ENCODE results near the gene MYL3.

The MYL3 gene

DNA sequence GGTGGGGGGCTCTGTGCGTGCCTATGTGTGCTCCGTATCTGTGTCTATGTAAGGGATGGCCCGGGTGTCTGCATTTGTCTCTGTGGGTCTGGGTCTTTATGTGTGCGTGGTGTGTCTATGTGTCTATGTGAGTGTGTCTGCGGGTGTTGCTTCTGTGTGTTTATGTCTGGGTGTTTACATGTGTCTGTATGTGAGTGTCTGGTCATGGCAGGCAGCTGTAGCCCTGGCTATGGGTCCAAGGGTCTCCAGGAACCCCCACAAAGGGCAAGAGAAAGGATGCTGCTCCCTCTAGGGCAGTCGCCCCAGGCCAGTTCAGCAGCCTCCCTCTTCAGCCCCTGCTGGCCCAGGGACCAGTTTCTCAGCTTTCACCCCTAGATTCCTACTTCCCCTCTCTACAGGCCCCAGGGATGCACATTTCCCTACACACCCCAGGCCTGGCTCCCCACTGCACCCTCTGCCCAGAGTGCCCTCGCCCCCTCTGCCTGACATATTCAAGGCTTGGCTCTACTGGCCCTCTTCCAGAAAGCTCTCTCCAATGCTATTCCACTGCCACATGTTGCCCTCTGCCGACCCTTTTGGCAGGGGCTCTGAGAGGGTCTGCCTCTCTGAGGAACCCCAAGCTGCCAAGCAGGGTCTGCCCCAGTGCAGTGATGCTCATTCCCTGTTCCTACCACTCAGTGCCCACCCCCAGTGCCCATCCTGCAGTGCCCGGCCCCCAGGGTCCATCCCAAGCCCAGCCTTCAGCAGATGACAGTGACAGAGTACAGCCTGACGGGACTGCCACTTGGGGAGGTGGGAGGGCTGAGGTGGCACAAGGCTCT, 1.0 kb upstream of the MYL3 start:
- no peak for DNase-seq

DNA sequence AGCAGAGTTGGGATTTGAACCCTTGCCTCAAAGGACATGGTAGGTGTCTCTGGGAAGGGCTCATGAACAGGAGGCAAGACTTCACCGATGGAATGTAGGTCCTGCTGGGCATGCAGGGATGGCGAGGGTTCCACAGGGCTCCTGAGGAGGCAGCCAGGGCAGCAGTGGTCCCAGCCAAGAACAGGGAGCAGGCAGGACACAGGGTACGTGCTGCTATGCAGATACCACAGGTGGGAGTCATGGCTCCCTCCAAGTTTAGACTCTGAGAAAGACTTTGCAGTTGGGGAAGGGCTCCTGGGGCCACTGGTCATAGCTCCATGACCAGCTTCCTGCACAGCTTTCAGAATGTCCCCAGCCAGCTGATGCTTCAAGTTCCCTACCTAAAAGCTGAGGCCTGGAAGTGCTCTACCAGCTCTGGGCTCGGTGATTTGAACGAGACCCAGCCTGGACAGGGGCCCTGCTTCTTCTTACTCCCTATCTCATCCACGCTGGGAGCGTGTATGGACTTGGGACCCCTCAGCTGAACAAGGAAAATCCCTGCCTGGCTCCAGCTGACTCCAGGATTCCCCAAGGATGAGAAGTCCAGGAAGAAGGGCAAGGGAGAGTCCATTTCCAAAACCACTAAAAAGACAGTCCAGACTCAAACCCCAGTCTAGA, 747 bp downstream of the MYL3 start:
- DNase-seq: no peak

DNA sequence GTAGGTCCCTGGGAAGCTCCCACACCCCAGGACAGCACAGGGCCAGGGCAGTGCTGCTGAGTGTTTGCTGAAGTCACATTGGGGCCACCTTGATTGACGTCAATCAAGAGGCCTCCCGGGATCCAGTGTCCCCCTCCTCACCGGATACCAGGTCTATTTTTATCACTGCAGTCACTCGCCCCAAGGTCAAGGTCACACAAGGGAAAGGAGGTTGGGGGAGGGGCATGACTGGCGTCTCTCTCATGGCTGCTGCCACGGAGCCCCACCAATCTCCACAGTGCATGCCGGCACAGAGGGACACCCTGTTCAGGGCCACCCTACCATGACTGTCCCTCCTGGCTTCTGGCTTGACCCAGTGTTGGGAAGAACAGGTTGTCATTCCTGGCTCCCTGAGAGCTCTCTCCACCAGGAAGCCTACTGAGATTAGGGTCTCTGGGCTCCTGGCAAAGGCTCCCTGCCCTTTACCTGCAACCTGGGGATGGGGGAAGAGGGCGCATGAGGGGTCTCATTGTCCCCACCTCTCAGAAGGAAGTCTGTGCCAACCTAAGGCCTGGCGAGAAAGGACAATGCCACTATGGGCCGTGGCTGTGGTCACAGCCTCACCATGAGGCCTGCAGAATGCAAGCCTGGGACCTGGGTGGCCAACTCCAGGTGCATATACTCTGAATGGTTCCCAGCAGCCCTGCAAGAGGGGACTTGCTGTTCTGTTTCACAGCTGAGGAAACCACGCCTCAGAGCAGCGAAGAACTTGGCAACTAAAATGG, 1.5 kb downstream of the MYL3 start:
- no peak for DNase-seq

DNA sequence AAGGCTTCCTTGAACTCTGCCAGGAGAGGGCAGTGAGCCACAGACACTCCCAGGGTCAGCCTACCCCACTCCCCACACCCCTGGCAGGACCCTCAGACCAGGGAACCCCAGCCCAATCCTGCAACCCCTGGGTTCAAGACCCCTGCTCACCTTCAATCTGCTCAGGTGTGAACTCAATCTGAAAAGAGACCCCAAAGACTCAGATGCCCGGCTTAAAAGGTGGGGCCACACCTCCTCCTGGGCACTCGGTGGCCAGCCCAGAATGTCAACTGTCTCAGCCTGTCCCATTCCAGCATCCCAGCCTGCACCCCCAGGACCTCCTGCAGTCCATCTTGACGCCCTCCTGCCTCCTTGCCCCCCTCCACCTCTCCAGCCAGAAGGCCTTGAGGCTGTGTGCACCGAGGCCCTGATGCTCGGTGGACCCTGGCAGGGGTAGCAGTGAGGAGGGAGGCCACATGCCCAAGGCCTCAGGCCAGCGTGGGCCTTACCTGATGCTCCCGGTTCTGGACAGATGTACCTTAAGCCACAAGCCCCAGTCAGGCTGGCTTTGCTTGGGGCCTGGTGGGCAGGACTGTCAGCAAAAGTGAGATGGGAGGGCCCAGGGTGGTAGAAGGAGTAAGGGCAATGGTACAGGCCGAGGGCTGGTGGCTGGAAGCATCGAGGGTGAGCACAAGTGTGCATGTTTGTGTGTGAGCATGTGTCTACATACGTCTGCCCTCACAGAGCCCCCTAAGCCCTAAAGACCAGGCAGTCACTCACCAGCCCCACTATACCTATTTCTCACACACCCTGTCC, 2.2 kb downstream of the MYL3 start:
- no peak for DNase-seq

DNA sequence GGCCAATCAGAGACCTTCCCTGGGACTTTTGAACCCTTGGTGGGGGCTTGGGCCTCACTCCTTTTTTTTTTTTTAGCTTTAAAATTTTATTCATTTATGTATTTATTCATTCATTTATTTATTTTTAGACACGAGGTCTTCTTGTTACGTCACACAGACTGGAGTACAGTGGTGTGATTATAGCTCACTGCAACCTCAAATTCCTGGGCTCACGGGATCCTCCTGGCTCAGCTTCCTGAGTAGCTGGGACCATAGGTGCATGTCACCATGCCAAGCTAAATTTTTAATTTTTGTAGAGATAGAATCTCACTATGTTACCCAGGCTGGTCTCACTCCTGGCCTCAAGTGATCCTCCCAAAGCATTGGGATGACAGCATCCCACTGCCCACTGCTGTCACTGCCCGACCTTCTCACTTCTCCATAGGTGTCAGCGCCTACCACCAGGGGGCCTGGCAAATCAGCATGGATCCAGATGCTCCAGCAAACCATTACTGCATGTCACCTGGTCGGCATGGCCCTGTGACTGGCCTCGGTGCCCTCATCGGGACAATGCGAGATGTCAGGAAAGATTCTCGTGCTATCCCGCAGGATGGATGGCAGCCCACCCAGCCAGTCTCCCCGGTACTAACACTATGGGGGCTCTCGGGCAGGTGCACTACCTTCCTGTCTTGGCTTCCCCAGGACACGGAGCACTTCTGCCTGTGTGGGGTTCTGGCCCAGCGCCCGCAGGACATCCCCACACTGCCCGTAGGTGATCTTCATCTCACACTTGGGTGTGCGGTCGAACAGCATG, 3.0 kb downstream of the MYL3 start:
- no peak for DNase-seq

DNA sequence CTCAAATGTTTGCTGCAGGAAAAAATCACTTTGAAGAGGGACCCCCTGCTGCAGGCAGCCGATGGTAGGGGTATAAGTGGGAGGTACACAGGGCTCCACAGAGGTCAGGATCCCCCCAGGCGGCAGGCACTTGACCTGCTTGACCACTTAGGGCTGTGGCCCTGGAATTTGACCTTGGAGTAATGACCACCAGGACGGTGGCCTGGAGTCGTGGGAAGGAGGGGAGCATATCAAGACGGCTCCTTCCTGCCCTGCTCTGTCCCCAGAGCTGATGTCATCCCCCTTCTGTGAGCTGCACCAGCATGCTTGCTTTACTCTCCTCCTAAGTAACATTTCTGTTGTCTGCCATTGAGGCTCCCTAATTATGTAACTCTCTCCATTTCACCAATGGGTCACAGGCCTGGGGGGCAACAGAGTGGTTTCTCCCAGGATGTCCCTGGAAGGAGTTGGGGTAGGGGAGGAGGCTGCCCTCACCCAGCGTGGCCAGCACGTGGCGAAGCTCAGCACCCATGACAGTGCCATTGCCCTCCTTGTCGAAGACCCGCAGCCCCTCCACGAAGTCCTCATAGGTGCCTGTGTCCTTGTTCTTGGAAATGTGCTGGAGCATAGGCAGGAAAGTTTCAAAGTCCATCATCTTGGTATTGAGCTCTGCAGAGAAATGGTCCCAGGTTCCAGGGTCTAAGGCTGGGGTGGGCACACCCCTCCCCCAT, 4.1 kb downstream of the MYL3 start:
- DNase-seq: no peak

DNA sequence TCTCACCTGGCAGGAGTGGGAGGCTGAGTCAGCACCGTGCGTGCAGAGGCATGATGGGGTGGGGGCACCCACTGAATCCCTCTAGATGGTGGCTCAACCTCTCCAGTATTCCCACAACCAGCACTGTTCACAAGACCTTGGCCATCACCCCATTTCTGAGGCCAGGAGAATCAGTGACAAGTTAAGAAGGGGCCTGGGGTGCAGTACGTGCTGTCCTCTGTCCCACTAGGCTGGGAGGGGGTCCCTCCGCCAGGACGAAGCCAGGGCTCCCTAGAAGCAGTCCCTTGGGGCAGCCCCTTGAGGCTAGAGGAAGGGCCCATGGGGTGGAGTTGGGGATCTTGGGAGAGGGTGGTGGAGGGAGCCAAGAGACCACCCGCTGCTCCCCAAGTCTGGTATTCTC, 4.8 kb downstream of the MYL3 start:
- no peak for DNase-seq

DNA sequence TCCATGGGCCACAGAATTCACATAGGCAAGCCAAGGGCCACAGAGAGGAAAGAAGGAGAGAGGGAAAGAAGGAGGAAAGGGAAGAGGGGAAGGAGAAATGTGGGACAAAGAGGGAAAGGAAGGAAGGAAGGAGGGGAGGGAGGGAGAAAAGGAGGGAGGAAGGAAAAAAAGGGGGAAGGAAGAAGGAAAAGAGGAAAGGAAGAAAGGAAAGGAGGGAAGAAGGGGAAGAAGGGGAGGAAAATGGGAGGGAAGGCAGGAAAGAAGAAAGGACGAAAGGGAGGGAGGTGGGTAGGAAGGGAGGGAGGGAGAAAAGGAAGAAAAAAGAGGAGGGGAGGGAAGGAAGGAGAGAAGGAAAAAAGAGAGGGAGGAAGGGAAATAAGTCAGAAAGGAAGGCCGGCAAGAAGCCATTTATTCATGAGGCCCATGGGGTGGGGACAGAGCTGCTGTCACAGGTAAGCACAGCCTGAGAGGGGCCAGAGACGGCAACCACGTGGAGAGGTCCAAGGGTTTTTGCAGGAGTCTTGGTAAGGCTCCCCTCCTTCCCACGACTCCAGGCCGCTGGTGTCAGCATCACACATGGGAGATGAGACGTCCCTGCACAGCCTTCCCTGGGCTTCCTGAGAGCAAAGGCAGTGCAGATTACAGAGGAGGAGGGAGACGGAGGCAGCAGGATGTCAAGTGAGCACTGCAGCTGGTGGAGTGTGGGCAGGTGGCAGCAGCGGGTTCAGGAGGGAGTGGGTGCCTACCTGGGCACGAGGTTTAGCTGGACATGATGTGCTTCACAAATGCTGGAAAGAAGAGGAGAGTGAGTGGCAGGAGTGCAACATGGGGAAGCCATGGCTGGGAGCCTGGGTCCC, 5.5 kb downstream of the MYL3 start:
- DNase-seq: no peak

DNA sequence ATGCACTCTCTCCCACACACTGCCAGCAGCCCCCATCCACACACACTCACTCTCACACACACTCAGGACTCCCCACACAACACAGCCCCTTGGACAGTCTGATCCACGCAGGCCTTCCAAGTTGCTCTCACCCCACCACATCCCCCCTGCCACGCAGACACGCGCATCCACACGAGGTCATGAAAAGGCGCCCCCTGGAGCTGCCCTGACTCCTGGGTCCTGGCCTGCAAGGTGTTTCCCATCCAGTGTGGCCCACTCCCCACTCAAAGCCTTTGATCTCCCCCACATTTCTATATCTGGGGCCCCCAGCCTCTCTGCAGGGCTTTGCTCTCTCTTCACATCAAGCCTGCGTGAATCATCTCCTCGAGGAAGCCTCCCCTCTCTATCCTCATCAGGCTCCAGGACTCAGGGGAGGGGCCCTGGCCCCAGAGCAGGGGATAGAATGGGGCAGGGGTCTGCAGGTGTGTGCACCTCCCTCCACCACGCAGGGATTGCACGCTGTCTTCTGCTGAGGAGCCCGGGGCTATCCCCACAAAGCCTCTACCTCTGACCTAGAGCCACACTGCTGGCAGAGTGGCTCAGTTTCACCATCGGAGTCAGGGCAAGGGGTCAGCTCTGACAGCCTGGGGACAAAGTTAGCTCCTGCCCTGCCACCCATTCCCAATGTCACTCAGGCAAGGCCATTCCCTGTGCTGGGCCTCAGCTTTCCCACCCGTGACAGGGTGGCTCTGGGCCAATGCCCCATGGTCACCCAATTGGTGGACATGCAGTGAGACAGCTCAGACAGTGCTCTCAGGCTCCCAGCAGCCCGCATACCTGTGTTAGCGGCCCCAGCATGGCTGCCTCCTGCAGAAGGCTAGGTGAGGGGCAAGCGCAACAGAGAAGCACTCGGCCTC, 6.4 kb downstream of the MYL3 start:
- no peak for DNase-seq

DNA sequence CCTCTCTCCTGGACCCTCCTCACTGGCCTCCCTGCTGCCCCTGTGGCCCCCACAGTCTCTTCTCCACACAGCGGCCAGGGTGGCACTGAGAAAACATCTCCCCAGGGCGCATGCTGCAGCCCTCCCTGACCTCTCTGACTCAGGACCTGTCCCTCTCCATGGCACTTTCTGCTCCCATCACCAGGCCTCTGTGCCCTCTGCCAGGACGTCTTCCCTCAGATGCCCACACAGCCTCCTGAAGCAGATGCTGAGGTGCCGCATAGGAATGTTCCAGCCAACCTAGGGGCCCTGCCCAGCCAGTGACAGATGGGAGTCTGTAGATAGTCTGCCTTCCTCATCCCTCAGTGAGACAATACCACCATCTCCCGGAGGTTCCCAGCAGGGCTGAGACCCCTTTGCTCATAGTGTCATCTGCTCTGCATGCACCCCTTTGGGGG, 8.7 kb downstream of the MYL3 start:
- no peak for DNase-seq

DNA sequence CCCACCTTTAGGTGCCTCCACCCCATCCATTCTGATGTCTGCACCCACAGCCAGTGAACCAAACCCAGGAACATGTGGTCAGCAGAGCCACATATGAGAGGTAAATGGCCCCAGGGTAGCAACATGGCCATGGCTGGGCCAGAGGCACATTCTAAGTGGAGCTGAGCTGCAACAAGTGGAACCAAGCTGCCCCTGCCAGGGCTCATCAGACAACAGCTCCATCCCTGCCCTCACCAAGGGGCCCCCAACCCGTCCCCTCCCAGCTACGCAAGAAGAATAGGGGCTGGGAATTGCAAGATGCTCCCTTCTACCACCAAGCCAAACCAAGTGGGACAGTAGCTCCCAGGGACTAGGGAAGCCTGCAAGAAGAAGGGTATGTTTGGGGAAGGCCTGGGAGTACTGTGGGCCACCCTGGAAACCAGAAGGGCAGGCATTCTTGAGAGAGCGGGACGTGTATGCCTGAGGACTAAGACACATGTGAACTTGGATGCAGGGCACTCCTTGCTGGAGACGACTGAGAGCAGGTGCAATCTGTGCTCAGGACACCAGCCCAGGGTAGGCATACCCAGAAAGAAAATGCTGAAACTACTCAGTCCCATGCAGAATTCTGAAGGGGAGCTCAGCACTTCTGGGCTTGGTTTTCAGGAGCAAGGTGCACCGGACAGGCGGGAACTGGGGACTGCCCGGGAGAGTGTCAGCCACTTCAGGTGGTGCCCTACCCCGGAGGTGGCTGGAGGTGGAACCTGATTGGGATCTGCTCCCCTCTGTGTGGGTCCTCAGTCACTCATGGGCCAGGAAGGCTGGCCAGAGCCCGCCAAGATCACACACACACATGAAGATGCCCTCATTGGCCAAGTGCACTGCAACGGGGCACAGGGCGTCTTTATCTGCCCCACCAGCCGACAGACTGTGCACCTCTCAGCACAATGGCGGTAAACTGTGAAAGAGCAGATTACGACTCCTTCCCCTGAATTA, 9.5 kb downstream of the MYL3 start:
- DNase-seq: no peak

DNA sequence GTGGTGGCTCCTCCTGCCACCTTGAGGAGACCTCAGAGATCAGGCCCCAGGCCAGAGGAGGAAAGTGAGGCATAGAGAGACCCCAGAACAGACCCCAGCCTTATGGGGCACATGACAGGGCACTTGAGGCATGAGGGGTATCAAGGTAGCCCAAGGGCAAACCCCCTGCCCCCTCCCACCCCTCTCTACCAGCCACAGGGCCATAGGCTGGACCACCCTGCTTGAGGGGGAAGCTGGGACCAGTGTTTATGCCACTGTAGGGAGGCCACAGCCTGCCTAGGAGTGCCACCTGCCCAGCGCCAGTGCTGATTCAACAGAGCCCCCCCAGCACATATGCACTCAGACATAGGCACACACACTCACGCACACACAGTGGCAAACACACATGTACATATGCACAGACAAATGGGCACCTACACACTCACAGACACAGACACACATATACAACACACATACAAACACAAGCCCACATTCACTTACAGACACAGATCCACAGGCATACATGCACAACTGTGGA, 10.3 kb downstream of the MYL3 start:
- no peak for DNase-seq

DNA sequence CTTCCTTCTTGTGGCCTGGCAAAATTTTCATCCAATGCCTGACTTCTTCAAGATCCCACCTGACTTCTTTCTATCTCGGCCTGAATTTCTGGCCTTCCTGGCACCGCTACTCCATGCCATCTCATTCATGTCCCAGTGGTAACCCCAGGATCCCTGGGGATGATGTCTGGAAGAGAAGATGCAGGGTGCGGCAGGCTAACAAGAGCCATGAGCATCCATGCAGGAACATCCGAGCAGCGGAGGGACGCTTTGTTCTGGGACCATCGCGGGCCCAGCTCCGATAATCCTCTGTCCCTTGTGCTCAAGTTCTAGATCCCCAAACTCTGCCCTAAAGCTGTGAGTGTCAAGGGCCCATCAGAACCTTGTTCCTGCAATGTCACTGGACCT, 10.9 kb downstream of the MYL3 start:
- DNase-seq: no peak

DNA sequence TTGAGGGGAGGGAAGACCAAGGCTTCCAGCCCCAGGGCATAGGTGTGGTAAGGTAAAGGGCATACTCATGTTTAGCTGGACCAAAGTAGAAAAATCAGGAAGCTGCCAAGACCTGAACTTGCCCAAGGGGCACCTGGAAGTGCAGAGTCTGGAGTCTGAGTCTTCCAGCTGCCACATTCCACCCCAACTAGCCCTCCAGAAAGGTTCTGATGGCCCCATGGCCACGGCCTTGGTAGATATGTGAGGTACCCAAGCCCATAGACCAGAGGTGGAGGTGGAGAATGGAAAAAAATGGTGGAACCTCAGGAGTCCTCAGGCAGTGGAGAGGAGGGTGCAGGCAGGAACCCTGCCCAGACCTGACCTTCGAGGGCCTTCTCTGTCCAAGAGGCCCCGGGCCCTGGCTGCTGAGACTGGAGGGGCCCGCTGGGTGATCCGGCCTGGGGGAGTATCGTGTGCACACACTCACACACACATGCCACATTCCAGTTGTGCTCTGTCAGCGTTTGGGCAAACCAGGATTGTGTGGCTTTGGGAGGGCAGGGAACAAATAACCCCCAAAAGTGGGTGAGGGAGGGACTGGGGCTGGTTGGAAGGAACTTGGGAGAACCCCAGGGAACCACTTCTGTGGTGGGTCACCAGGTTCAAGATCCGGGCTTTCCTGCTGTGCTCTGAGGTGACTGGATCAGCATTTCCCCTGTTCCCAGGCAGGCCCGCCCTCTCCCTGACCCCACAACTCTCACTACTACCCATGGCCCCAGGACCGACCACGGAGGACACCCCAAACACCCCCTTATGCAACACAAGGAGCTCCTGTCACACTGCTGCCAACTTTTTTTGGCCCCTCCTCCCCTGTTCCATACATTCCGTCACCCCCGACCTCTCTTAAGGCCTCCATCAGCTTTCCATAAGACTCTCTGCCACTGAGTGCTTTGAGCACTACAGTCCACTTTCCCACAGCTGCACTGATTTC, 11.6 kb downstream of the MYL3 start:
- no peak for DNase-seq

DNA sequence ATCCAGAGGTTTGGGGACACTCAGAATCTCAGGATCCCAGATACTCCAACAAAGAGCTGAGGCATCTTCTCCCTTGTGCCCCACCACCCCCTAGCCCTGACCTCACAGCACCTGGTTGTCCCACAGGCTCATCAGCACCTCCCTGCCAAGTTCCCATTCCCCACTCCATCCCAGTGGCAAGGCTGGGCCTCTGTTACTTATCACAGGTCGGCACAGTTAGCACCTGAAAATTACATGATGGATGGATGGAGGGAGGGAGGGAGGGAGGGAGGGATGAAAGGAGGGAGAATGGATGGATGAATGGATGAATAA, 12.8 kb downstream of the MYL3 start:
- DNase-seq: no peak

DNA sequence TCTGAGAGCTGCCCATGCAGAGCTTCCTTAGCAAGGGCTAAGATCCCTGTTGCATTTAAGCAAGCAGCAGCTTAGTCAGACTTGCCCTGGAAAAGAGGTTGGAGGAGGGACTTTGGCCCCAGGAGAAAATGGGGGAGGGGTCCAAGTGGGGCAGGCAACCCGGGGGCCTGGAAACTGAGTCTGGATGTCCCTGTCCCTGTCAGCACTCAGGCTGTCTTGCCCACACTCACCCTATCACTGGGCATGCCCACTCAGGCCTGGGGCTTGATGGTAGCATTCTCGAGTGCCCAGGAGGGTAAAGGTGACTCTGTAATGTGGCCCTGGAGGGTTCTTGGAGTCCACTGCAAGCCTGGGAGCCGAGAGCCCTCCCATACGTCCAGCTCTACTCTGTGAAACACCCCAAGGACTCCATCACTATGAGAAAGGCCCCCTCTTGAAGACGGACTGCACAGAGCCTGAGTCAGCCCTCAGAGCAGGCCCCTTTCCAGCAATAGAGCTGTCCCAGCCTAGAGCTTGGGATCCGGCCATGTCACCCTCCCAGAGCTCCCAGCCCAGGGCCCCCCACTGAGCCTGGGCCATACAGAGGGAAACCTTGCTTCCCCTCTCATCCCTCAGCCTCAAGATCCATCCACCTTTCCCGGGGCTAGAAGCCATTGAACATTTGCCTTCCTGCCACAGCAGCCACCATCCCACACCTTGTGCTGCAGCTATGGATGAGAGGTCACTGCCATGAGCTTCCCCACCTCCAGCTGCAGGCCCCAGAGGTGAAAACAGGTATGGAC, 13.4 kb downstream of the MYL3 start:
- no peak for DNase-seq
